Endothelial cell of umbilical vein (primary cell): ENCODE measurements around the gene SPAG4.

Source experiments
- CTCF ChIP-seq, 2 donors: IDR thresholded peaks; 1 replicate in 1 of 2; 2 replicates in 1 of 2; pipeline ENCODE4 v1.5.1; 2011; ENCODE audit warnings: low read length in 2 of 2, mild to moderate bottlenecking in 2 of 2, moderate library complexity in 2 of 2, control low read depth in 1 of 2, inconsistent platforms in 1 of 2, low read depth in 1 of 2; ENCODE audit not compliant: insufficient read depth in 1 of 2; ENCODE audit errors: extremely low read depth in 1 of 2
- EZH2 ChIP-seq: IDR thresholded peaks from 2 replicates; pipeline ENCODE4 v1.6.1; 2012; ENCODE audit warnings: borderline replicate concordance, low read depth, mild to moderate bottlenecking, moderate library complexity, low read length, inconsistent platforms; ENCODE audit not compliant: severe bottlenecking
- FOS ChIP-seq: IDR thresholded peaks from 2 replicates; pipeline ENCODE4 v1.6.1; 2011; ENCODE audit warnings: mild to moderate bottlenecking, low read length, moderate library complexity, borderline replicate concordance; ENCODE audit not compliant: insufficient read depth
- GATA2 ChIP-seq: IDR thresholded peaks from 2 replicates; pipeline ENCODE4 v1.7.0; 2011; ENCODE audit warnings: low read depth, mild to moderate bottlenecking, moderate library complexity, mixed read lengths, low read length; ENCODE audit not compliant: insufficient read length, insufficient read depth
- JUN ChIP-seq: IDR thresholded peaks from 2 replicates; pipeline ENCODE4 v1.6.1; 2011; ENCODE audit warnings: borderline replicate concordance, low read depth; ENCODE audit not compliant: insufficient read length, insufficient read depth
- MYC ChIP-seq: IDR thresholded peaks from one replicate; pipeline ENCODE4 v1.6.1; 2011; ENCODE audit warnings: mild to moderate bottlenecking, low read depth, low read length
- POLR2A ChIP-seq: IDR thresholded peaks from 2 replicates; pipeline ENCODE4 v1.6.1; 2012; ENCODE audit warnings: low read depth, mild to moderate bottlenecking, control low read depth, low read length
- POLR2AphosphoS5 ChIP-seq: IDR thresholded peaks from 2 replicates; pipeline ENCODE4 v1.6.1; 2012; ENCODE audit warnings: low read depth, mild to moderate bottlenecking, control low read depth, low read length, moderate library complexity; ENCODE audit not compliant: insufficient read depth
- TF ChIP-seq, protein P1 (sequence below): IDR thresholded peaks from 2 replicates; pipeline ENCODE4 v1.6.1; 2011; ENCODE audit not compliant: insufficient read depth, insufficient read length

- TF ChIP-seq POLR2AphosphoS5 (no peak), EZH2 (no peak), CTCF (IDR thresholded peaks at IDR 0.05; ENCODE audit: extremely low read depth in 1 of 2, insufficient read depth in 1 of 2, low read depth in 1 of 2, low read length in 2 of 2) (no peak), POLR2A (no peak), JUN (no peak), GATA2 (no peak), FOS (no peak), MYC (no peak)
- TF ChIP-seq, protein P1, sequence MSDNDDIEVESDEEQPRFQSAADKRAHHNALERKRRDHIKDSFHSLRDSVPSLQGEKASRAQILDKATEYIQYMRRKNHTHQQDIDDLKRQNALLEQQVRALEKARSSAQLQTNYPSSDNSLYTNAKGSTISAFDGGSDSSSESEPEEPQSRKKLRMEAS = no peak
These were observed 2.9 kb downstream of the SPAG4 start for GRCh38 chr20:35618263-35619131.
